ENCODE data around the gene TM7SF3. TPM values are rescaled to one million over a fixed set of nuclear protein-coding genes. Genes with fewer than 3 reads are reported as not detected.

The TM7SF3 gene
- total RNA-seq, 1 donor from 2014 or later, result 30.3 TPM

- Mint-ChIP-seq H3K4me1 (ENCODE audit: low read depth, unreplicated experiment) (no peaks in the 10 kb centered on the region), H3K9me3 (ENCODE audit: unreplicated experiment) (peaks cover 3% of the 10 kb centered on the region), H3K27me3 (ENCODE audit: unreplicated experiment) (no peaks in the 10 kb centered on the region), H3K4me3 (ENCODE audit: unreplicated experiment) (no peak overlapping the region), H3K27ac (ENCODE audit: unreplicated experiment) (no peak overlapping the region), H3K36me3 (ENCODE audit: unreplicated experiment) (no peaks in the 10 kb centered on the region)
- DNase-seq, result no peak
- TF ChIP-seq CTCF (IDR thresholded peaks at IDR 0.05; ENCODE audit: partially characterized antibody, unreplicated experiment), result no peak
Observed at GRCh38 chr12:26991826-26992225, 22.4 kb downstream of the TM7SF3 start.

GRCh38 chr12:26989873-26990272 lies 24.3 kb downstream of the TM7SF3 start:
- H3K27me3 Mint-ChIP-seq (ENCODE audit: unreplicated experiment), result no peaks in the 10 kb centered on the region
- H3K36me3 Mint-ChIP-seq (ENCODE audit: unreplicated experiment), result peaks cover 7% of the 10 kb centered on the region
- H3K27ac Mint-ChIP-seq (ENCODE audit: unreplicated experiment), result no peak overlapping the region

GRCh38 chr12:26988703-26989102 lies 25.5 kb downstream of the TM7SF3 start:
- no peak for TF ChIP-seq CTCF (IDR thresholded peaks at IDR 0.05; ENCODE audit: partially characterized antibody, unreplicated experiment)
- DNase-seq, result no peak
- H3K9me3 Mint-ChIP-seq (ENCODE audit: unreplicated experiment), result peaks cover 3% of the 10 kb centered on the region
- H3K27me3 Mint-ChIP-seq (ENCODE audit: unreplicated experiment), result no peaks in the 10 kb centered on the region
- no peaks in the 10 kb centered on the region for H3K4me1 Mint-ChIP-seq (ENCODE audit: low read depth, unreplicated experiment)
- H3K27ac Mint-ChIP-seq (ENCODE audit: unreplicated experiment), result no peak overlapping the region
- H3K36me3 Mint-ChIP-seq (ENCODE audit: unreplicated experiment), result peaks cover 7% of the 10 kb centered on the region
- H3K4me3 Mint-ChIP-seq (ENCODE audit: unreplicated experiment), result no peak overlapping the region

More at GRCh38 chr12:26989873-26990272, 24.3 kb downstream of the TM7SF3 start:
- DNase-seq, result no peak
- H3K4me1 Mint-ChIP-seq (ENCODE audit: low read depth, unreplicated experiment), result no peaks in the 10 kb centered on the region
- no peak for TF ChIP-seq CTCF (IDR thresholded peaks at IDR 0.05; ENCODE audit: partially characterized antibody, unreplicated experiment)
- H3K9me3 Mint-ChIP-seq (ENCODE audit: unreplicated experiment), result peaks cover 3% of the 10 kb centered on the region
- no peak overlapping the region for H3K4me3 Mint-ChIP-seq (ENCODE audit: unreplicated experiment)

DNA sequence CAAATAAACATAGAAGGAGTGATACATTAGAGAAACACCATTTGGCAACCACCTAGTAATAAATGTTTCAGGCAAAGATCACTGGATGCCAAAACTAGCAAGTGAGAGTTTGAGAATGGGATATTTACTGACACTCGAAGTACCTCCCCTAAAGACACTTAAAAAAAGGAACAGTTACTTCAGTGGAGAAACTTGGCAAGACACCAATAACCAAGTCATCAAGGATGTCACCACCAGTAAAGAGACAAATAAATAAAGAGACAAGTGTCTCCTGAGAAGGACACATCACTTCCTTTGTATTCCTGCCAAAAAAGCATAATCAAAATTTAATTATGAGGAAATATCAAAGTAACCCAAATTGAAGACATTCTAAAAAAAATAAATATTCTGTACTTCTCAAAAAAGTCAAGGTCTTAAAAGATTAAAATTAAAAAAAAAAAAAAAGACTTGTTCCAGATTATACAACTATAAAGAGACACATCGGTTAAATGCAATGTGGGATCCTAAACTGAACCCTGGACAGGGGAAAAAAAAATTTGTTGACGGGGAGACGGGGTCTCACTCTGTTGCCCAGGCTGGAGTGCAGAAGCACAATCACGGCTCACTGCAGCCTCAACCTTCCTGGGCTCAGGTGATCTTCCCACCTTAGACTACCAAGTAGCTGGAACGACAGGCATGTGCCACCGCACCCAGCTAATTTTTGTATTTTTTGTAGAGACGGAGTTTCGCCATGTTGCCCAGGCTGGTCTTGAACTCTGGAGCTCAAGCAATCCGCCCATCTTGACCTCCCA lies 26.4 kb downstream of the TM7SF3 start:
- H3K9me3 Mint-ChIP-seq (ENCODE audit: unreplicated experiment), result peaks cover 3% of the 10 kb centered on the region
- H3K4me3 Mint-ChIP-seq (ENCODE audit: unreplicated experiment), result no peak overlapping the region
- no peak for TF ChIP-seq CTCF (IDR thresholded peaks at IDR 0.05; ENCODE audit: partially characterized antibody, unreplicated experiment)
- no peak overlapping the region for H3K27ac Mint-ChIP-seq (ENCODE audit: unreplicated experiment)
- no peaks in the 10 kb centered on the region for H3K27me3 Mint-ChIP-seq (ENCODE audit: unreplicated experiment)
- H3K36me3 Mint-ChIP-seq (ENCODE audit: unreplicated experiment), result peaks cover 7% of the 10 kb centered on the region
- DNase-seq, result no peak
- H3K4me1 Mint-ChIP-seq (ENCODE audit: low read depth, unreplicated experiment), result no peaks in the 10 kb centered on the region

DNA sequence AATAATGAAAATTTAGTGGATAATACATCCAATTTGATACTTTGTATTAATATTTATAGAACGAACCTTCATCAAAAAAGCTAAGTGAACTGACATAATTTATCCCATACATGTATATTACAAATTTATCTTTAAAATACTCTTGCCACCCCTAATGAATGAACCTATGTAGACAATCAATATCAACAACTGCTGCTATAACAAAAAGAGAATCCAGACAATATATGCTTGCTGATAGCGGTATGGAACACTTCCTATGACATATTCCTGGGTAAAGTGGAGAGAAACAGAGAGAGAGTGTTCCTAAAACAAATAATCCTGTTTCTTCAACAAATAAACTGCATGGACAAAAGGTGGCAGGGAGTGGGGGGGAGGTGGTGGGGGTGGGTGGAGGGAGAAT lies 31.3 kb downstream of the TM7SF3 start:
- Mint-ChIP-seq H3K27me3 (ENCODE audit: unreplicated experiment) (no peaks in the 10 kb centered on the region), H3K9me3 (ENCODE audit: unreplicated experiment) (peaks cover 3% of the 10 kb centered on the region), H3K36me3 (ENCODE audit: unreplicated experiment) (peaks cover 7% of the 10 kb centered on the region), H3K4me1 (ENCODE audit: low read depth, unreplicated experiment) (peaks cover 6% of the 10 kb centered on the region), H3K27ac (ENCODE audit: unreplicated experiment) (no peak overlapping the region), H3K4me3 (ENCODE audit: unreplicated experiment) (no peak overlapping the region)
- no peak for DNase-seq
- no peak for TF ChIP-seq CTCF (IDR thresholded peaks at IDR 0.05; ENCODE audit: partially characterized antibody, unreplicated experiment)

Data from glutamatergic neuron (in vitro differentiated cells).